Putamen (tissue), 1 donor: ENCODE measurements around the gene ABCB1.
A peak's percentile ranks its signal among the peaks of the same experiment; 100 is the strongest.

Experiments used
- DNase-seq: peaks from one replicate; pipeline ENCODE4 v3.0.0-alpha.2; 2016; ENCODE audit warnings: low spot score

Gene ABCB1

GRCh38 chr7:87600130-87601124 is at the start of gene ABCB1:
ABCB1 (minus strand) TSS chr7:87600884; CDS start chr7:87600184, 700 bp downstream.
- peak; percentile 38 for DNase-seq

- no peak for DNase-seq
Measured at GRCh38 chr7:87648316-87648715, 47.6 kb upstream of the ABCB1 start.

GRCh38 chr7:87645446-87645845 is 44.8 kb upstream of the ABCB1 start:
- peak; percentile 52 for DNase-seq

GRCh38 chr7:87635921-87636320 is 35.2 kb upstream of the ABCB1 start:
- no peak for DNase-seq

GRCh38 chr7:87628780-87629569 is 28.3 kb upstream of the ABCB1 start:
- peak; percentile 36 for DNase-seq

- no peak for DNase-seq
Measured at GRCh38 chr7:87627634-87627994, 26.9 kb upstream of the ABCB1 start.

GRCh38 chr7:87625101-87625500 is 24.4 kb upstream of the ABCB1 start:
- DNase-seq: no peak

- DNase-seq: no peak
Measured at GRCh38 chr7:87624628-87625027, 23.9 kb upstream of the ABCB1 start.

- DNase-seq: no peak
Measured at GRCh38 chr7:87615197-87615596, 14.5 kb upstream of the ABCB1 start.

- no peak for DNase-seq
Measured at GRCh38 chr7:87609916-87610315, 9.2 kb upstream of the ABCB1 start.

- DNase-seq: no peak
Measured at GRCh38 chr7:87608431-87608830, 7.7 kb upstream of the ABCB1 start.

GRCh38 chr7:87604264-87604663 is 3.6 kb upstream of the ABCB1 start:
- DNase-seq: no peak

GRCh38 chr7:87599336-87599735 is 1.3 kb downstream of the ABCB1 start:
- no peak for DNase-seq

- no peak for DNase-seq
Measured at GRCh38 chr7:87598234-87599009, 2.3 kb downstream of the ABCB1 start.

- no peak for DNase-seq
Measured at GRCh38 chr7:87596696-87597095, 4.0 kb downstream of the ABCB1 start.

GRCh38 chr7:87596136-87596535 is 4.5 kb downstream of the ABCB1 start:
- DNase-seq: no peak

- no peak for DNase-seq
Measured at GRCh38 chr7:87592300-87592699, 8.4 kb downstream of the ABCB1 start.

- no peak for DNase-seq
Measured at GRCh38 chr7:87591211-87591610, 9.5 kb downstream of the ABCB1 start.

- no peak for DNase-seq
Measured at GRCh38 chr7:87590578-87590977, 10.1 kb downstream of the ABCB1 start.

GRCh38 chr7:87589631-87590030 is 11.1 kb downstream of the ABCB1 start:
- no peak for DNase-seq

- no peak for DNase-seq
Measured at GRCh38 chr7:87581723-87582122, 19.0 kb downstream of the ABCB1 start.

GRCh38 chr7:87580636-87581035 is 20.0 kb downstream of the ABCB1 start:
- no peak for DNase-seq
